ENCODE results near the gene SMIM12.
"Not testable (repeated sequence)": the region's sequence is repeated elsewhere in the genome, so short reads cannot be mapped to it uniquely, and the experiment has no call there.

Gene SMIM12

DNA sequence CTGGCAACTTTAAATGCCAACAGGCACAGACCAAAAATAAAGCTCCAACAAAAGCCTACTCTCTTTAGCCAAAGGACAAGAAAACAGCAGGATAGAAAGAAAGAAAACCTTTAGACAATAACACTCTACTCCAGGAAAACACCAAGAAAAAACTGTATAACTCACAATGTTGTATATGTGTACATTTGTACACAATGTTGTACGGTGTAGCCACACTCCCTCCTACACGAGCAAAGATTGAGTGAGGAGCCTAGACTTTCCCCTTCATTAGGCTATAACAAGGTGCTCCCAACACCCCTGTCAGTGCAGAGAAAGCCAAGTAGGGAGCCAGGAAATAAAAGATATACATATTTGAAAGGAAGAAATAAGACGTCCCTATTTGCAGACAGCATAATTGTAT lies 42.8 kb downstream of the SMIM12 start:
- H3K4me3 Mint-ChIP-seq = no peak overlapping the region
- no peaks in the 10 kb centered on the region for H3K4me1 Mint-ChIP-seq
- no peaks in the 10 kb centered on the region for H3K9me3 Mint-ChIP-seq
- no peak for ATAC-seq
- H3K27me3 Mint-ChIP-seq = no peaks in the 10 kb centered on the region
- DNase-seq = no peak
- peaks cover 2% of the 10 kb centered on the region for H3K36me3 Mint-ChIP-seq (ENCODE audit: low read depth)
- no peak overlapping the region for H3K27ac Mint-ChIP-seq

DNA sequence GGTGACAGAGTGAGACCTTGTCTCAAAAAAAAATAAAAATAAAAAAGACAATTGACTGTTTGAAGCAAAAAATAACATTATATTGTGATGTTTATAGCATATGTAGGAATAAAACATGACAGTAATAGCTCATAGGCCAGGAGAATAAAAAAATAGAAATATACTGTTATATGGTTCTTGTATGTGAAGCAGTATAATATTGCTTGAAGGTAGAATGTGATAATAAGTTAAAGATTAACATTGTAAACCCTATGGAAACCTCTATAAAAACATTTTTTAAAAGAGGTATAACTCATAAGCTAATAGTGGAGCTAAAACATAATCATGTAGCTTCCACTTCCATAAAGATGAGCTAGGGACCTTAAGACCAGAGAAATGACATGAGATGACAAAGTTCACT lies 43.2 kb downstream of the SMIM12 start:
- H3K4me1 Mint-ChIP-seq = no peaks in the 10 kb centered on the region
- ATAC-seq (no peak), DNase-seq (no peak)
- H3K36me3 Mint-ChIP-seq (ENCODE audit: low read depth) = peaks cover 2% of the 10 kb centered on the region
- no peak overlapping the region for H3K27ac Mint-ChIP-seq
- no peak overlapping the region for H3K4me3 Mint-ChIP-seq
- H3K27me3 Mint-ChIP-seq = no peaks in the 10 kb centered on the region
- no peaks in the 10 kb centered on the region for H3K9me3 Mint-ChIP-seq

DNA sequence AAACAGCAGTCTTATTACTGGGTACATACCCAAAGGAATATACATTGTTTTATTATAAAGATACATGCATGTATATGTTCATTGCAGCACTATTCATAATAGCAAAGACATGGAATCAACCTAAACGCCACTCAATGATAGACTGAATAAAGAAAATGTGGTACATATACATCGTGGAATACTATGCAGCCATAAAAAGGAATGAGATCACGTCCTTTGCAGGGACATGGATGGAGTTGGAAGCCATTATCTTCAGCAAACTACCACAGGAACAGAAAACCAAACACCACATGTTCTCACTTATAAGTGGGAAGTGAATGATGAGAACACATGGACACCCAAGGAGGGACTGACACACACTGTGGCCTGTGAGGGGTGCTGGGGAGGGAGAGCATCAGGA lies 48.8 kb downstream of the SMIM12 start:
- DNase-seq = not testable (repeated sequence)

DNA sequence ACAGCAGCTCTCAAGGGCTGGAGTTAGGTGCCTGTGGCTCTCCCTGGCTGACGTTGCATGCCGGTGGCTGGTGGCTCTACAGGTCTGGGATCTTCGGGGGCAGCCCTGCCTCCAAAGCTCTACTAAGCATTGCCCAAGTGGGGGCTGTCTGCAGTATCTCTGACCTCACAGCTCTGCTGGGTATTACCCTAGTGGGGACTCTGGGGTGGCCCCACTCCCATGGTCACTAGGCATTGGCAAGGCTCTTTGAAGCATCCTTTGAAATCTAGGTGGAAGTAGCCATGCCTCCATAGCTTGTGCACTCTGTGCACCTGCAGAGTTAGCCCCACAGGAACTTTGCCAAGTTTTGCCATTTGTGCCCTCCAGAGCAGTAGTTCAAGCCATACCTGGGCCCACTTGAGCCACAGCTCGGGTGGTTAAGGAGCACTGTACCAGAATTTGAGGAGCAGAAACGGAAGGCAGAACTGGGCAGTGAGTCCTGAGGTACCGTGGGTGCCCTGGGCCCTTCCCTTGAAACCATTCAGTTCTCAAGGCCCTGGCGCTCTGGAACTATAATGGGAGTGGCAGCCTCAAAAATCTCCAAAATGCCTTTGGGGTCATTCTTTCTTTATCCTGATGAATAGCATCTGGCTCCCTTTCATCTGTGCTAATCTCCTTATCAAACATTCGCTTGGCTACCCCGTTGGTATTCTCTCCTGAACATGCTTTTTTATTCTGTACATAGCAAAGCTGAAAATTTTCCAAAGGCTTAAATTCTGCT lies 51.3 kb downstream of the SMIM12 start:
- ATAC-seq (no peak), DNase-seq (no peak)
- H3K36me3 Mint-ChIP-seq (ENCODE audit: low read depth) = peaks cover 13% of the 10 kb centered on the region
- H3K27me3 Mint-ChIP-seq = no peaks in the 10 kb centered on the region
- H3K4me1 Mint-ChIP-seq = no peaks in the 10 kb centered on the region
- no peak overlapping the region for H3K27ac Mint-ChIP-seq
- H3K9me3 Mint-ChIP-seq = peaks cover 8% of the 10 kb centered on the region
- H3K4me3 Mint-ChIP-seq = no peak overlapping the region

More for the DNA sequence above, 48.8 kb downstream of the SMIM12 start:
- not testable (repeated sequence) for H3K9me3 Mint-ChIP-seq; ATAC-seq; H3K4me3 Mint-ChIP-seq; H3K27ac Mint-ChIP-seq; H3K27me3 Mint-ChIP-seq; H3K4me1 Mint-ChIP-seq; H3K36me3 Mint-ChIP-seq (ENCODE audit: low read depth)

DNA sequence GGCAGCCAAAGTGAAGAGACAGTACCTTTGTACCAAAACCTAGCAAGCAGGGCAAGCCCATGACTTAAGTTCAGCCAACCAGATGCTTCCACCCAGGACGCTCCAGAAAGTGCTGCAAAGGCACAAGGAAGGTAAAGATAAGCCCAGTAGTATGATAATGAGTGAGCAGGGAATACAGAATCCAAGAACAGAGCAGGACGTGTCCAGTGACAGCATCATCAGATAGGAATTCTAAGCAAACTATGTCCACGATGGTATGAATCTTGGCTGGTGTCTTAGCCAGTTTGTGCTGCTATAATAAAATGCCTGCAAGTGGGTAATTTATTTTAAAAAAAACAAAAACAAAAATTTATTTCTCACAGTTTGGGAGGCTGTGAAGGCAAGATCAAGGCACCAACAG lies 53.2 kb downstream of the SMIM12 start:
- ATAC-seq = no peak

DNA sequence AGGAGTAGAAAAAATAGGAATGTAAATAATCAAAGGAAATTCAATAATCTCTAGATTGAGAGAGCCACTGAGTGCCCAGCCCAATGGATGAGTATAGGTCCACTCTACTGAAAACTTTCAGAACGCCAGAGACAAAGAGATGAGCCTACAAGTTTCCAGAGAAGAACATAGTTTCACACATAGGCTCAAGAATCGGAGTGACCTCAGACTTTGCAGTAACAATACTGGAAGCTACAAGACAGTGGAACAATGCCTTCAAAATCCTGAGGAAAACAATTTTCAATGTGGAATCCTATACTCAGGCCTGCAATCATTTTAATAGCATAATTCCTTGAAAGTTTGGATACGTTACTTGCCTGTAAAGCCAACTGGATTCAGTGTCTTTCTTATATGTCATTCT lies 55.8 kb downstream of the SMIM12 start:
- Mint-ChIP-seq H3K4me1 (peaks cover 9% of the 10 kb centered on the region), H3K27me3 (no peaks in the 10 kb centered on the region), H3K36me3 (ENCODE audit: low read depth) (peaks cover 8% of the 10 kb centered on the region), H3K9me3 (no peaks in the 10 kb centered on the region), H3K27ac (no peak overlapping the region), H3K4me3 (no peak overlapping the region)
- ATAC-seq = no peak
- DNase-seq = no peak

More for the DNA sequence above, 53.2 kb downstream of the SMIM12 start:
- H3K9me3 Mint-ChIP-seq = peaks cover 8% of the 10 kb centered on the region
- no peak overlapping the region for H3K4me3 Mint-ChIP-seq
- no peak for DNase-seq
- H3K36me3 Mint-ChIP-seq (ENCODE audit: low read depth) = peaks cover 13% of the 10 kb centered on the region
- no peak overlapping the region for H3K27ac Mint-ChIP-seq
- no peaks in the 10 kb centered on the region for H3K27me3 Mint-ChIP-seq
- H3K4me1 Mint-ChIP-seq = no peaks in the 10 kb centered on the region

Data from activated naive CD8-positive, alpha-beta T cell treated with anti-CD3 and anti-CD28 coated beads, Interleukin-2, amount 50 U/mL, for 24 hours (primary cell).